Measurements from ENCODE around the gene RACK1. TPM values are rescaled to one million over a fixed set of nuclear protein-coding genes. Genes with fewer than 3 reads are reported as not detected.
"Not testable (repeated sequence)": the region's sequence is repeated elsewhere in the genome, so short reads cannot be mapped to it uniquely, and the experiment has no call there.

RACK1 gene
- polyA plus RNA-seq, 2 donors: 1,414 to 2,271 TPM

GRCh38 chr5:181281077-181281983 is 37.6 kb upstream of the RACK1 start:
- 93% methylated on average over 40 of the region's 40 CpGs for WGBS, 2 donors
- Histone ChIP-seq H3K4me3 (ENCODE audit: low read depth in 1 of 2, low read length in 2 of 2) (no peak overlapping the region), H3K36me3 (ENCODE audit: control insufficient read depth in 2 of 2, insufficient read depth in 2 of 2, low read length in 1 of 2) (no peaks in the 10 kb centered on the region), H3K27me3 (ENCODE audit: control insufficient read depth in 1 of 2, insufficient read depth in 2 of 2, low read length in 2 of 2) (no peaks in the 10 kb centered on the region), H3K9me3 (ENCODE audit: control insufficient read depth in 2 of 2, insufficient read depth in 1 of 2, low read depth in 1 of 2, low read length in 1 of 2) (peaks cover 0 to 2% of the 10 kb centered on the region in 2 donors), H3K27ac (ENCODE audit: low read depth in 2 of 2, low read length in 1 of 2) (no peak overlapping the region), H3K4me1 (ENCODE audit: control insufficient read depth in 2 of 2, insufficient read depth in 2 of 2, low read length in 1 of 2) (no peaks in the 10 kb centered on the region)

GRCh38 chr5:181280251-181280762 is 36.6 kb upstream of the RACK1 start:
- no peak overlapping the region for H3K27ac ChIP-seq (ENCODE audit: low read depth in 2 of 2, low read length in 1 of 2)

GRCh38 chr5:181273433-181273744 is 29.7 kb upstream of the RACK1 start:
- H3K27ac ChIP-seq (ENCODE audit: low read depth in 2 of 2, low read length in 1 of 2); H3K9me3 ChIP-seq (ENCODE audit: control insufficient read depth in 2 of 2, insufficient read depth in 1 of 2, low read depth in 1 of 2, low read length in 1 of 2); H3K4me1 ChIP-seq (ENCODE audit: control insufficient read depth in 2 of 2, insufficient read depth in 2 of 2, low read length in 1 of 2); H3K4me3 ChIP-seq (ENCODE audit: low read depth in 1 of 2, low read length in 2 of 2); H3K36me3 ChIP-seq (ENCODE audit: control insufficient read depth in 2 of 2, insufficient read depth in 2 of 2, low read length in 1 of 2); H3K27me3 ChIP-seq (ENCODE audit: control insufficient read depth in 1 of 2, insufficient read depth in 2 of 2, low read length in 2 of 2): not testable (repeated sequence)
- WGBS, 2 donors: 36 to 49% methylated on average over 26 to 28 of the region's 28 CpGs

More at GRCh38 chr5:181280251-181280762, 36.6 kb upstream of the RACK1 start:
- Histone ChIP-seq H3K27me3 (ENCODE audit: control insufficient read depth in 1 of 2, insufficient read depth in 2 of 2, low read length in 2 of 2) (no peaks in the 10 kb centered on the region), H3K4me3 (ENCODE audit: low read depth in 1 of 2, low read length in 2 of 2) (no peak overlapping the region), H3K36me3 (ENCODE audit: control insufficient read depth in 2 of 2, insufficient read depth in 2 of 2, low read length in 1 of 2) (no peaks in the 10 kb centered on the region), H3K9me3 (ENCODE audit: control insufficient read depth in 2 of 2, insufficient read depth in 1 of 2, low read depth in 1 of 2, low read length in 1 of 2) (peaks cover 0 to 2% of the 10 kb centered on the region in 2 donors), H3K4me1 (ENCODE audit: control insufficient read depth in 2 of 2, insufficient read depth in 2 of 2, low read length in 1 of 2) (no peaks in the 10 kb centered on the region)
- WGBS, 2 donors: 89% methylated on average over 7 of the region's 7 CpGs

- no peak overlapping the region for H3K27ac ChIP-seq (ENCODE audit: low read depth in 2 of 2, low read length in 1 of 2)
- H3K4me1 ChIP-seq (ENCODE audit: control insufficient read depth in 2 of 2, insufficient read depth in 2 of 2, low read length in 1 of 2): no peaks in the 10 kb centered on the region
- peaks cover 0 to 2% of the 10 kb centered on the region in 2 donors for H3K36me3 ChIP-seq (ENCODE audit: control insufficient read depth in 2 of 2, insufficient read depth in 2 of 2, low read length in 1 of 2)
- WGBS, 2 donors: 80 to 83% methylated on average over 3 of the region's 3 CpGs
- no peaks in the 10 kb centered on the region for H3K9me3 ChIP-seq (ENCODE audit: control insufficient read depth in 2 of 2, insufficient read depth in 1 of 2, low read depth in 1 of 2, low read length in 1 of 2)
- no peak overlapping the region for H3K4me3 ChIP-seq (ENCODE audit: low read depth in 1 of 2, low read length in 2 of 2)
- H3K27me3 ChIP-seq (ENCODE audit: control insufficient read depth in 1 of 2, insufficient read depth in 2 of 2, low read length in 2 of 2): no peaks in the 10 kb centered on the region
Observed at GRCh38 chr5:181271081-181271480, 27.4 kb upstream of the RACK1 start.

- H3K27ac ChIP-seq (ENCODE audit: low read depth in 2 of 2, low read length in 1 of 2); H3K4me1 ChIP-seq (ENCODE audit: control insufficient read depth in 2 of 2, insufficient read depth in 2 of 2, low read length in 1 of 2); H3K9me3 ChIP-seq (ENCODE audit: control insufficient read depth in 2 of 2, insufficient read depth in 1 of 2, low read depth in 1 of 2, low read length in 1 of 2); H3K36me3 ChIP-seq (ENCODE audit: control insufficient read depth in 2 of 2, insufficient read depth in 2 of 2, low read length in 1 of 2); H3K4me3 ChIP-seq (ENCODE audit: low read depth in 1 of 2, low read length in 2 of 2); H3K27me3 ChIP-seq (ENCODE audit: control insufficient read depth in 1 of 2, insufficient read depth in 2 of 2, low read length in 2 of 2): not testable (repeated sequence)
- 83 to 87% methylated on average over 12 of the region's 12 CpGs for WGBS, 2 donors
Observed at GRCh38 chr5:181267907-181268306, 24.2 kb upstream of the RACK1 start.

- not testable (repeated sequence) for H3K9me3 ChIP-seq (ENCODE audit: control insufficient read depth in 2 of 2, insufficient read depth in 1 of 2, low read depth in 1 of 2, low read length in 1 of 2); H3K36me3 ChIP-seq (ENCODE audit: control insufficient read depth in 2 of 2, insufficient read depth in 2 of 2, low read length in 1 of 2); H3K4me1 ChIP-seq (ENCODE audit: control insufficient read depth in 2 of 2, insufficient read depth in 2 of 2, low read length in 1 of 2); H3K27ac ChIP-seq (ENCODE audit: low read depth in 2 of 2, low read length in 1 of 2); H3K27me3 ChIP-seq (ENCODE audit: control insufficient read depth in 1 of 2, insufficient read depth in 2 of 2, low read length in 2 of 2); H3K4me3 ChIP-seq (ENCODE audit: low read depth in 1 of 2, low read length in 2 of 2)
- 51 to 66% methylated on average over 5 to 8 of the region's 8 CpGs for WGBS, 2 donors
Observed at GRCh38 chr5:181267291-181267904, 23.7 kb upstream of the RACK1 start.

GRCh38 chr5:181265092-181265671 is 21.5 kb upstream of the RACK1 start:
- Histone ChIP-seq H3K4me1 (ENCODE audit: control insufficient read depth in 2 of 2, insufficient read depth in 2 of 2, low read length in 1 of 2) (peaks cover 0 to 3% of the 10 kb centered on the region in 2 donors), H3K36me3 (ENCODE audit: control insufficient read depth in 2 of 2, insufficient read depth in 2 of 2, low read length in 1 of 2) (no peaks in the 10 kb centered on the region), H3K4me3 (ENCODE audit: low read depth in 1 of 2, low read length in 2 of 2) (no peak overlapping the region), H3K9me3 (ENCODE audit: control insufficient read depth in 2 of 2, insufficient read depth in 1 of 2, low read depth in 1 of 2, low read length in 1 of 2) (no peaks in the 10 kb centered on the region), H3K27ac (ENCODE audit: low read depth in 2 of 2, low read length in 1 of 2) (no peak overlapping the region), H3K27me3 (ENCODE audit: control insufficient read depth in 1 of 2, insufficient read depth in 2 of 2, low read length in 2 of 2) (no peaks in the 10 kb centered on the region)
- 78 to 82% methylated on average over 18 of the region's 18 CpGs for WGBS, 2 donors

GRCh38 chr5:181263633-181264032 is 19.9 kb upstream of the RACK1 start:
- no peaks in the 10 kb centered on the region for H3K36me3 ChIP-seq (ENCODE audit: control insufficient read depth in 2 of 2, insufficient read depth in 2 of 2, low read length in 1 of 2)
- no peak overlapping the region for H3K4me3 ChIP-seq (ENCODE audit: low read depth in 1 of 2, low read length in 2 of 2)
- no peaks in the 10 kb centered on the region for H3K9me3 ChIP-seq (ENCODE audit: control insufficient read depth in 2 of 2, insufficient read depth in 1 of 2, low read depth in 1 of 2, low read length in 1 of 2)
- 70 to 74% methylated on average over 5 of the region's 5 CpGs for WGBS, 2 donors
- H3K4me1 ChIP-seq (ENCODE audit: control insufficient read depth in 2 of 2, insufficient read depth in 2 of 2, low read length in 1 of 2): peaks cover 0 to 10% of the 10 kb centered on the region in 2 donors
- H3K27me3 ChIP-seq (ENCODE audit: control insufficient read depth in 1 of 2, insufficient read depth in 2 of 2, low read length in 2 of 2): no peaks in the 10 kb centered on the region
- no peak overlapping the region for H3K27ac ChIP-seq (ENCODE audit: low read depth in 2 of 2, low read length in 1 of 2)

DNA sequence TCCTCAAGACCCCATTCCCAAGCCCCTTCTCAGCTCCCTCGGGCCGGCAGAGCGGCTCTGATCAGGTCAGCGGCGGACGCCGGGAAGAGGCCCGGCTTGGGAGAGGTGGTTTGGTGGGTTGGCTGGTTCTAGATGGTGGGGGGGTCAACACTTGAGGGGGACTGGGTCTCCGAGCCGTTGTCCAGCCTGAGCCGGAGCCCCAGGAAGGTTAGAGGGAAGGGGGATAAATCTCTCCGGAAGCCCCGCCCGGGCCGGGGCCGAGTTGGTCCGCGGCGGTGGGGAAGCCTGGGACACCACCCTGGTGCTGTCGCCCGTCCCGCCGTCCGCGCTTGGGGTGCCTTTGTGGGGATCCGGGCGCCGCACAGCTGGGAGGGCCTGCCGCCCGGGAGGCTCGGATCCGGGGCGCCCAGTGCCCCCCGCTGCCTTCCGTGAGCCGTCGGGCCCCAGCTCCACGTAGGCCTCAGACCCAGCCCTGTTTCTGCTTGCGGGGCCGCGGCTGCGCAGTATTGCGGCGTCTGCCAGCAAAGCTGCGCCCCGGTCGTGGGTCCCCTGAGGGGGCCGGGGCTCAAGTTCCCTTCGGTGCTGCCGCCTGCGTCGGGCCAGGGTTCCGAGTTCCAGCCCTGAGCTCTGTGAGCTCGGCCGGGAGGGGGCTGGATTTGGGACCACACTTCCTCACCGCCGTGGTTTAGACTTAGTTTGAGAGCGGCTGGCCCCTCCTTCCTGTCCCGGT is 17.8 kb upstream of the RACK1 start:
- Histone ChIP-seq H3K27me3 (ENCODE audit: control insufficient read depth in 1 of 2, insufficient read depth in 2 of 2, low read length in 2 of 2) (no peaks in the 10 kb centered on the region), H3K36me3 (ENCODE audit: control insufficient read depth in 2 of 2, insufficient read depth in 2 of 2, low read length in 1 of 2) (no peaks in the 10 kb centered on the region), H3K4me3 (ENCODE audit: low read depth in 1 of 2, low read length in 2 of 2) (peak overlapping the region; percentile 69 to 82), H3K4me1 (ENCODE audit: control insufficient read depth in 2 of 2, insufficient read depth in 2 of 2, low read length in 1 of 2) (peaks cover 0 to 10% of the 10 kb centered on the region in 2 donors), H3K27ac (ENCODE audit: low read depth in 2 of 2, low read length in 1 of 2) (peak overlapping the region; percentile 95 to 98), H3K9me3 (ENCODE audit: control insufficient read depth in 2 of 2, insufficient read depth in 1 of 2, low read depth in 1 of 2, low read length in 1 of 2) (no peaks in the 10 kb centered on the region)
- 1% methylated on average over 56 to 59 of the region's 59 CpGs for WGBS, 2 donors

All from esophagus (tissue), 2 donors.